HEK293 (cell line): ENCODE data around the gene LRCH1.

ENCODE experiments used
- CTCF ChIA-PET: fragments of 350-600 bp; formaldehyde crosslinking; extraction: SDS; loops from one replicate; lab custom pipeline; 2021; ENCODE audit warnings: antibody characterized with exemption; lab: Yijun Ruan, JAX
- POLR2A ChIA-PET: fragments of 300-600 bp; formaldehyde crosslinking; extraction: SDS; loops from one replicate; lab custom pipeline; 2020; ENCODE audit warnings: antibody characterized with exemption, inconsistent platforms; lab: Yijun Ruan, JAX
- H3K27ac ChIP-seq: fragments of 200-500 bp; sonication (Bioruptor generic); 2 replicates; pipeline ENCODE4 v1.5.1; 2014; ENCODE audit warnings: low read depth, low read length, control low read depth, inconsistent platforms; ENCODE audit errors: extremely low read depth
- H3K36me3 ChIP-seq, 2 experiments: fragments of 200-500 bp in 1 of 2; sonication (Bioruptor generic) in 1 of 2; 1 replicate in 1 of 2; 2 replicates in 1 of 2; pipeline ENCODE4 v1.5.1; 2014 to 2017; ENCODE audit warnings: inconsistent platforms in 2 of 2, low read length in 2 of 2; ENCODE audit not compliant: control insufficient read depth in 2 of 2, insufficient read depth in 1 of 2
- H3K4me1 ChIP-seq: fragments of 200-500 bp; sonication (Bioruptor generic); 2 replicates; pipeline ENCODE4 v1.5.1; 2014; ENCODE audit warnings: mild to moderate bottlenecking, low read length, inconsistent platforms; ENCODE audit not compliant: control insufficient read depth, insufficient read depth
- H3K4me3 ChIP-seq: 2 replicates; pipeline ENCODE4 v1.5.1; 2011; ENCODE audit warnings: low read depth, mild to moderate bottlenecking, control low read depth, low read length, moderate library complexity
- H3K9me3 ChIP-seq: fragments of 200-500 bp; sonication (Bioruptor generic); 2 replicates; pipeline ENCODE4 v1.5.1; 2014; ENCODE audit warnings: low read depth, low read length, inconsistent platforms; ENCODE audit not compliant: control insufficient read depth, insufficient read depth
- BCL11A ChIP-seq: fragments of 450-650 bp; formaldehyde crosslinking; IDR thresholded peaks from 2 replicates; pipeline ENCODE4 v1.5.1; 2016; ENCODE audit warnings: low read depth, missing biosample characterization, missing genetic modification characterization
- FEZF1 ChIP-seq: fragments of 450-650 bp; formaldehyde crosslinking; IDR thresholded peaks from 2 replicates; pipeline ENCODE4 v1.5.1; 2016; ENCODE audit warnings: missing biosample characterization, missing genetic modification characterization
- MZF1 ChIP-seq: fragments of 450-650 bp; formaldehyde crosslinking; IDR thresholded peaks from 2 replicates; pipeline ENCODE4 v1.5.1; 2017; ENCODE audit warnings: missing biosample characterization, missing genetic modification characterization, borderline replicate concordance
- PRDM10 ChIP-seq: fragments of 450-650 bp; formaldehyde crosslinking; IDR thresholded peaks from 2 replicates; pipeline ENCODE4 v1.5.1; 2016; ENCODE audit warnings: missing biosample characterization, missing genetic modification characterization
- PRDM2 ChIP-seq: fragments of 450-650 bp; formaldehyde crosslinking; IDR thresholded peaks from 2 replicates; pipeline ENCODE4 v1.5.1; 2016; ENCODE audit warnings: missing biosample characterization, missing genetic modification characterization, borderline replicate concordance
- ZBTB8A ChIP-seq: fragments of 450-650 bp; formaldehyde crosslinking; IDR thresholded peaks from 2 replicates; pipeline ENCODE4 v1.5.1; 2016; ENCODE audit warnings: missing biosample characterization, missing genetic modification characterization
- ZIC2 ChIP-seq: fragments of 450-650 bp; formaldehyde crosslinking; IDR thresholded peaks from 2 replicates; pipeline ENCODE4 v1.5.1; 2016; ENCODE audit warnings: missing biosample characterization, missing genetic modification characterization
- ZNF121 ChIP-seq: fragments of 450-650 bp; formaldehyde crosslinking; IDR thresholded peaks from 2 replicates; pipeline ENCODE4 v1.5.1; 2016; ENCODE audit warnings: missing biosample characterization, missing genetic modification characterization
- ZNF174 ChIP-seq: fragments of 450-650 bp; formaldehyde crosslinking; IDR thresholded peaks from 2 replicates; pipeline ENCODE4 v1.5.0; 2017; ENCODE audit warnings: missing biosample characterization, mild to moderate bottlenecking, missing genetic modification characterization
- ZNF19 ChIP-seq: fragments of 450-650 bp; formaldehyde crosslinking; IDR thresholded peaks from 2 replicates; pipeline ENCODE4; 2016; ENCODE audit warnings: missing biosample characterization, missing genetic modification characterization, low read depth
- ZNF416 ChIP-seq: fragments of 450-650 bp; formaldehyde crosslinking; IDR thresholded peaks from 2 replicates; pipeline ENCODE4 v1.5.1; 2016; ENCODE audit warnings: missing biosample characterization, missing genetic modification characterization
- ZNF48 ChIP-seq: fragments of 450-650 bp; formaldehyde crosslinking; IDR thresholded peaks from 2 replicates; pipeline ENCODE4 v1.5.1; 2016; ENCODE audit warnings: missing biosample characterization, missing genetic modification characterization
- ZNF561 ChIP-seq: fragments of 450-650 bp; IDR thresholded peaks from 2 replicates; pipeline ENCODE4 v1.5.1; 2018; ENCODE audit warnings: missing biosample characterization, missing genetic modification characterization, borderline replicate concordance
- ZNF621 ChIP-seq: fragments of 450-650 bp; formaldehyde crosslinking; IDR thresholded peaks from 2 replicates; pipeline ENCODE4 v1.5.1; 2017; ENCODE audit warnings: missing biosample characterization, missing genetic modification characterization
- ZNF701 ChIP-seq: fragments of 450-650 bp; formaldehyde crosslinking; IDR thresholded peaks from 2 replicates; pipeline ENCODE4 v1.5.1; 2016; ENCODE audit warnings: missing biosample characterization, missing genetic modification characterization
- ZNF704 ChIP-seq: fragments of 450-650 bp; formaldehyde crosslinking; IDR thresholded peaks from 2 replicates; pipeline ENCODE4 v1.5.1; 2016; ENCODE audit warnings: missing biosample characterization, missing genetic modification characterization
- ZNF843 ChIP-seq: fragments of 450-650 bp; formaldehyde crosslinking; IDR thresholded peaks from 2 replicates; pipeline ENCODE4 v1.5.1; 2016; ENCODE audit warnings: missing biosample characterization, missing genetic modification characterization

LRCH1 gene

GRCh38 chr13:46542833-46543232, 10.1 kb upstream of the LRCH1 start:
- Histone ChIP-seq H3K4me1 (no peaks in the 10 kb centered on the region), H3K9me3 (no peaks in the 10 kb centered on the region), H3K4me3 (no peak overlapping the region), H3K27ac (no peak overlapping the region), H3K36me3 (no peaks in the 10 kb centered on the region)
- CTCF ChIA-PET, result interaction anchor here (2.3 kb wide), 1 partner anchor 9 kb away, joined by 14 read pairs; no protein-coding TSS in a partner anchor
- POLR2A ChIA-PET, result no interaction called here
- TF ChIP-seq ZNF843 (no peak), ZNF416 (tag by site-specific recombination) (no peak), ZNF701 (no peak), ZNF174 (no peak), FEZF1 (tag by site-specific recombination) (no peak), ZNF121 (tag by site-specific recombination) (no peak), ZNF704 (tag by site-specific recombination) (no peak), ZNF621 (tag by site-specific recombination) (no peak), ZBTB8A (no peak), BCL11A (tag by site-specific recombination) (no peak), MZF1 (tag by site-specific recombination) (no peak), ZNF561 (tag by site-specific recombination) (no peak), PRDM2 (no peak), PRDM10 (tag by site-specific recombination) (no peak)

- CTCF ChIA-PET, result interaction anchor here (2.3 kb wide), 1 partner anchor 8 kb away, joined by 14 read pairs; no protein-coding TSS in a partner anchor
- no peaks in the 10 kb centered on the region for H3K9me3 ChIP-seq
Observed at GRCh38 chr13:46543287-46543686, 9.7 kb upstream of the LRCH1 start.

More at GRCh38 chr13:46543287-46543686, 9.7 kb upstream of the LRCH1 start:
- H3K4me3 ChIP-seq, result no peak overlapping the region
- TF ChIP-seq ZNF48 (tag by site-specific recombination), result no peak
- TF ChIP-seq ZIC2 (tag by site-specific recombination), result peak; percentile 96
- no peak for TF ChIP-seq ZNF19
- POLR2A ChIA-PET, result no interaction called here
- H3K36me3 ChIP-seq, result no peaks in the 10 kb centered on the region
- H3K27ac ChIP-seq, result no peak overlapping the region
- no peaks in the 10 kb centered on the region for H3K4me1 ChIP-seq
